ENCODE measurements around the gene SLC39A6. TPM values are rescaled to one million over a fixed set of nuclear protein-coding genes. Genes with fewer than 3 reads are reported as not detected.
"Not testable (repeated sequence)": the region's sequence is repeated elsewhere in the genome, so short reads cannot be mapped to it uniquely, and the experiment has no call there.

The SLC39A6 gene
- total RNA-seq, 1 donor from 2014 or later, result 81.3 TPM

DNA sequence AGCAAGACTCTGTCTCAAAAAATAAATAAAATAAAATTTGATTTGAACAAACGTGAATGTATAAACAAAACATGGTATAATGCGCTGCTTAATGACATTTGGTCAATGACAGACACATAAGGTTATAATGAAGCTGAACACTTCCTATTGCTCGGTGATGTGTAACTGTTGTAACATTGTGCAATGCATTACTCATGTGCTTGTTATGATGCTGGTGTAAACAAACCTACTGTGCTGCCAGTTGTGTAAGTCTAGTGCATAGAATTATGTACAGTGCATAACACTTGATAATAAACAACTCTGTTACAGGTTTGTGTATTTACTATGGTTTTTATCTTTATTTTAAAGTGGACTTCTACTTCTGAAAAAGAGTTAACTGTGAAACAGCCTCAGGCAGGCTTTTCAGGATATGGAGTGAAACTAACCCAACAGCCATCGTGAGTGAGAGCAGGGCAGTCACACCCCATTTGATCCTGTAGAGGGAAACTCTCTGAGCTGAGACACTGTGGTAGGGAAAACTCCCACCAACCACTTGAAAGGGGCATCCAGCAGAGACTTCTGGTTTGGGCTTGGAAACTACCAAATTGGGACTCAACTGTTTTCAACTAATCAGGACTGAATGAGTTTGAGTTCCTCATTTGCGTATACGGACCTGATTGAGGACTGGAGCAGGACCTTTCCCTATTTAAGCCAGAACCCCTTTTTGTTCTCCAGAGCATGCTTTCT, 53.1 kb downstream of the SLC39A6 start:
- no peaks in the 10 kb centered on the region for H3K36me3 Mint-ChIP-seq (ENCODE audit: low read depth, unreplicated experiment)
- FAIRE-seq, result no peak
- Histone ChIP-seq H4K20me1 (ENCODE audit: insufficient read depth, low read length) (no peaks in the 10 kb centered on the region), H3K4me3 (ENCODE audit: insufficient read depth, low read depth, low read length) (no peak overlapping the region), H3K36me3 (ENCODE audit: insufficient read depth, low read length) (no peaks in the 10 kb centered on the region), H3K27ac (ENCODE audit: low read depth, low read length) (no peak overlapping the region), H3K79me2 (ENCODE audit: insufficient read depth, low read length) (no peaks in the 10 kb centered on the region), H3K4me2 (ENCODE audit: low read length) (no peak overlapping the region), H3K9me3 (ENCODE audit: insufficient read depth, low read depth, low read length) (no peaks in the 10 kb centered on the region), H2AFZ (ENCODE audit: low read depth, low read length) (no peak overlapping the region), H3K4me1 (ENCODE audit: insufficient read depth, low read length) (no peaks in the 10 kb centered on the region), H3K27me3 (ENCODE audit: insufficient read depth, low read length) (peaks cover 5% of the 10 kb centered on the region), H3K9ac (ENCODE audit: low read length) (no peak overlapping the region)
- peak overlapping the region; percentile 47 for H3K27ac Mint-ChIP-seq (ENCODE audit: unreplicated experiment)
- TF ChIP-seq EZH2 (IDR thresholded peaks at IDR 0.05; ENCODE audit: insufficient read depth, low read length), result no peak
- TF ChIP-seq, protein P1, sequence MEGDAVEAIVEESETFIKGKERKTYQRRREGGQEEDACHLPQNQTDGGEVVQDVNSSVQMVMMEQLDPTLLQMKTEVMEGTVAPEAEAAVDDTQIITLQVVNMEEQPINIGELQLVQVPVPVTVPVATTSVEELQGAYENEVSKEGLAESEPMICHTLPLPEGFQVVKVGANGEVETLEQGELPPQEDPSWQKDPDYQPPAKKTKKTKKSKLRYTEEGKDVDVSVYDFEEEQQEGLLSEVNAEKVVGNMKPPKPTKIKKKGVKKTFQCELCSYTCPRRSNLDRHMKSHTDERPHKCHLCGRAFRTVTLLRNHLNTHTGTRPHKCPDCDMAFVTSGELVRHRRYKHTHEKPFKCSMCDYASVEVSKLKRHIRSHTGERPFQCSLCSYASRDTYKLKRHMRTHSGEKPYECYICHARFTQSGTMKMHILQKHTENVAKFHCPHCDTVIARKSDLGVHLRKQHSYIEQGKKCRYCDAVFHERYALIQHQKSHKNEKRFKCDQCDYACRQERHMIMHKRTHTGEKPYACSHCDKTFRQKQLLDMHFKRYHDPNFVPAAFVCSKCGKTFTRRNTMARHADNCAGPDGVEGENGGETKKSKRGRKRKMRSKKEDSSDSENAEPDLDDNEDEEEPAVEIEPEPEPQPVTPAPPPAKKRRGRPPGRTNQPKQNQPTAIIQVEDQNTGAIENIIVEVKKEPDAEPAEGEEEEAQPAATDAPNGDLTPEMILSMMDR (IDR thresholded peaks at IDR 0.05; ENCODE audit: insufficient read depth, low read depth, low read length), result no peak
- H3K4me1 Mint-ChIP-seq (ENCODE audit: low read depth, unreplicated experiment), result peaks cover 15% of the 10 kb centered on the region
- peak; percentile 58 for DNase-seq (ENCODE audit: low read depth)
- no peak overlapping the region for H3K4me3 Mint-ChIP-seq (ENCODE audit: unreplicated experiment)
- peaks cover 10% of the 10 kb centered on the region for H3K9me3 Mint-ChIP-seq (ENCODE audit: unreplicated experiment)
- no peaks in the 10 kb centered on the region for H3K27me3 Mint-ChIP-seq (ENCODE audit: low read depth, unreplicated experiment)

DNA sequence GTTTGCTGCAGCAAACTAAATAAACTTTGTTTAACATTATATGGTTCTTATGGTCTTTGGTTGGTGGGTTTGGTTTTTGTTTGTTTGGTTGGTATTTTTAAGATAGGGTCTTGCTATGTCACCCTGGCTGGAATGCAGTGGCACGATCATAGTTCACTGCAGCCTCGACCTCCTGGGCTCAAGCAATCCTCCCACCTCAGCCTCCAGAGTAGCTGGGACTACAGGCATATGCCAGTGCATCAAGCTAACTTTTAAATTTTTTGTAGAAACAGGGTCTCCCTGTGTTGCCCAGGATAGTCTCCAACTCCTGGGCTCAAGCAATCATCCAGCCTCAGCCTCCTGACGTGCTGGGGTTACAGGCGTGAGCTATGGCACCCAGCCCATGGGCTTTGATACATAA, 54.7 kb downstream of the SLC39A6 start:
- H3K4me1 Mint-ChIP-seq (ENCODE audit: low read depth, unreplicated experiment), result peaks cover 11% of the 10 kb centered on the region
- no peak overlapping the region for H3K4me3 Mint-ChIP-seq (ENCODE audit: unreplicated experiment)
- Histone ChIP-seq H3K27me3 (ENCODE audit: insufficient read depth, low read length) (peaks cover 5% of the 10 kb centered on the region), H3K79me2 (ENCODE audit: insufficient read depth, low read length) (no peaks in the 10 kb centered on the region), H3K36me3 (ENCODE audit: insufficient read depth, low read length) (no peaks in the 10 kb centered on the region), H3K9me3 (ENCODE audit: insufficient read depth, low read depth, low read length) (no peaks in the 10 kb centered on the region), H4K20me1 (ENCODE audit: insufficient read depth, low read length) (no peaks in the 10 kb centered on the region), H3K27ac (ENCODE audit: low read depth, low read length) (no peak overlapping the region), H2AFZ (ENCODE audit: low read depth, low read length) (no peak overlapping the region), H3K9ac (ENCODE audit: low read length) (no peak overlapping the region), H3K4me2 (ENCODE audit: low read length) (no peak overlapping the region), H3K4me3 (ENCODE audit: insufficient read depth, low read depth, low read length) (no peak overlapping the region), H3K4me1 (ENCODE audit: insufficient read depth, low read length) (no peaks in the 10 kb centered on the region)
- no peaks in the 10 kb centered on the region for H3K36me3 Mint-ChIP-seq (ENCODE audit: low read depth, unreplicated experiment)
- DNase-seq (ENCODE audit: low read depth), result no peak
- H3K9me3 Mint-ChIP-seq (ENCODE audit: unreplicated experiment), result peaks cover 4% of the 10 kb centered on the region
- no peak for FAIRE-seq
- no peak overlapping the region for H3K27ac Mint-ChIP-seq (ENCODE audit: unreplicated experiment)
- TF ChIP-seq, protein P1 (IDR thresholded peaks at IDR 0.05; ENCODE audit: insufficient read depth, low read depth, low read length), result no peak
- no peak for TF ChIP-seq EZH2 (IDR thresholded peaks at IDR 0.05; ENCODE audit: insufficient read depth, low read length)
- H3K27me3 Mint-ChIP-seq (ENCODE audit: low read depth, unreplicated experiment), result no peaks in the 10 kb centered on the region

GRCh38 chr18:36073676-36074075, 55.5 kb downstream of the SLC39A6 start:
- no peak overlapping the region for H3K4me3 ChIP-seq (ENCODE audit: insufficient read depth, low read depth, low read length)
- H3K9me3 ChIP-seq (ENCODE audit: insufficient read depth, low read depth, low read length), result no peaks in the 10 kb centered on the region
- no peaks in the 10 kb centered on the region for H4K20me1 ChIP-seq (ENCODE audit: insufficient read depth, low read length)
- no peak overlapping the region for H3K9ac ChIP-seq (ENCODE audit: low read length)
- no peak overlapping the region for H3K4me3 Mint-ChIP-seq (ENCODE audit: unreplicated experiment)
- no peak overlapping the region for H3K27ac Mint-ChIP-seq (ENCODE audit: unreplicated experiment)
- no peak for DNase-seq (ENCODE audit: low read depth)
- no peak overlapping the region for H3K27ac ChIP-seq (ENCODE audit: low read depth, low read length)
- FAIRE-seq, result no peak
- H2AFZ ChIP-seq (ENCODE audit: low read depth, low read length), result no peak overlapping the region
- no peaks in the 10 kb centered on the region for H3K27me3 Mint-ChIP-seq (ENCODE audit: low read depth, unreplicated experiment)
- H3K9me3 Mint-ChIP-seq (ENCODE audit: unreplicated experiment), result no peaks in the 10 kb centered on the region
- TF ChIP-seq EZH2 (IDR thresholded peaks at IDR 0.05; ENCODE audit: insufficient read depth, low read length), result no peak
- TF ChIP-seq, protein P1 (IDR thresholded peaks at IDR 0.05; ENCODE audit: insufficient read depth, low read depth, low read length), result no peak
- H3K4me1 ChIP-seq (ENCODE audit: insufficient read depth, low read length), result no peaks in the 10 kb centered on the region
- no peak overlapping the region for H3K4me2 ChIP-seq (ENCODE audit: low read length)
- peaks cover 5% of the 10 kb centered on the region for H3K27me3 ChIP-seq (ENCODE audit: insufficient read depth, low read length)
- H3K36me3 ChIP-seq (ENCODE audit: insufficient read depth, low read length), result no peaks in the 10 kb centered on the region
- H3K36me3 Mint-ChIP-seq (ENCODE audit: low read depth, unreplicated experiment), result no peaks in the 10 kb centered on the region
- no peaks in the 10 kb centered on the region for H3K79me2 ChIP-seq (ENCODE audit: insufficient read depth, low read length)
- peaks cover 4% of the 10 kb centered on the region for H3K4me1 Mint-ChIP-seq (ENCODE audit: low read depth, unreplicated experiment)

DNA sequence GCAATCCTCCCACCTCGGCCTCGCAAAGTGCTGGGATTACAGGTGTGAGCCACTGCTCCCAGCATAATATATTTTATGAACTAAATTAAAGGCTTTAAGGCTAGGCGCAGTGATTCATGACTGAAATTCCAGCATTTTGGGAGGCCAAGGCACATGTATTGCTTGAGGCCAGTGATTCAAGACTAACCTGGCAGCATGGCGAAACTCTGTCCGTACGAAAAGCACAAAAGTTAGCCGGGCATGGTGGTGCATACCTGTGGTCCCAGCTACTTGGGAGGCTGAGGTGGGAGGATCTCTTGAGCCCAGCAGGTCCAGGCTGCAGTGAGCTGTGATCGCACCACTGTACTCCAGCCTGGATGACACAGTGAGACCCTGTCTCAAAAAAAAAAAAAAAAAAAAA, 56.7 kb downstream of the SLC39A6 start:
- not testable (repeated sequence) for FAIRE-seq; H3K36me3 Mint-ChIP-seq (ENCODE audit: low read depth, unreplicated experiment); H3K27me3 ChIP-seq (ENCODE audit: insufficient read depth, low read length); H3K9ac ChIP-seq (ENCODE audit: low read length); H3K4me3 Mint-ChIP-seq (ENCODE audit: unreplicated experiment); H4K20me1 ChIP-seq (ENCODE audit: insufficient read depth, low read length); H3K4me2 ChIP-seq (ENCODE audit: low read length); H3K9me3 Mint-ChIP-seq (ENCODE audit: unreplicated experiment); H3K27ac Mint-ChIP-seq (ENCODE audit: unreplicated experiment); H3K4me3 ChIP-seq (ENCODE audit: insufficient read depth, low read depth, low read length); H3K27me3 Mint-ChIP-seq (ENCODE audit: low read depth, unreplicated experiment); H3K27ac ChIP-seq (ENCODE audit: low read depth, low read length); DNase-seq (ENCODE audit: low read depth); H3K4me1 Mint-ChIP-seq (ENCODE audit: low read depth, unreplicated experiment); H3K79me2 ChIP-seq (ENCODE audit: insufficient read depth, low read length); H3K9me3 ChIP-seq (ENCODE audit: insufficient read depth, low read depth, low read length); H2AFZ ChIP-seq (ENCODE audit: low read depth, low read length); H3K36me3 ChIP-seq (ENCODE audit: insufficient read depth, low read length); H3K4me1 ChIP-seq (ENCODE audit: insufficient read depth, low read length)

Data from astrocyte (in vitro differentiated cells and primary cell).